GM23338 (cell line): Measurements from ENCODE around the gene STOX2. TPM values are rescaled to one million over a fixed set of nuclear protein-coding genes. Genes with fewer than 3 reads are reported as not detected.
A peak's percentile ranks its signal among the peaks of the same experiment; 100 is the strongest.

Experiments used
- ATAC-seq: fragments of 200-7000 bp; cut with Tn5 transposase; 3 replicates; pipeline ENCODE4 v1.9.1; 2020
- DNase-seq: peaks from one replicate; pipeline ENCODE4 v3.0.0-alpha.2; 2015; ENCODE audit warnings: low spot score
- H2AFZ ChIP-seq: fragments of 200-600 bp; sonication (generic); 2 replicates; pipeline ENCODE4 v1.8.0; 2016; ENCODE audit warnings: antibody characterized with exemption, mild to moderate bottlenecking, moderate library complexity
- H3F3A ChIP-seq: fragments of 200-600 bp; sonication (generic); replicated peaks from 2 replicates; pipeline ENCODE4 v1.8.0; 2017; ENCODE audit warnings: antibody characterized with exemption, mixed run types, low read depth
- H3K27ac ChIP-seq: fragments of 200-600 bp; sonication (generic); 2 replicates; pipeline ENCODE4 v1.6.1; 2016; ENCODE audit warnings: low read depth
- H3K27me3 ChIP-seq: fragments of 200-600 bp; sonication (generic); 2 replicates; pipeline ENCODE4 v1.8.0; 2016; ENCODE audit warnings: mild to moderate bottlenecking, mixed run types, moderate library complexity; ENCODE audit not compliant: insufficient read depth
- H3K36me3 ChIP-seq: fragments of 200-600 bp; sonication (generic); 2 replicates; pipeline ENCODE4 v1.8.0; 2016; ENCODE audit warnings: mild to moderate bottlenecking; ENCODE audit not compliant: insufficient read depth
- H3K4me1 ChIP-seq: fragments of 200-600 bp; sonication (generic); 2 replicates; pipeline ENCODE4 v1.8.0; 2016; ENCODE audit warnings: mild to moderate bottlenecking, moderate library complexity; ENCODE audit not compliant: insufficient read depth
- H3K4me2 ChIP-seq: fragments of 200-600 bp; sonication (generic); 2 replicates; pipeline ENCODE4 v1.7.1; 2017; ENCODE audit warnings: mixed run types
- H3K4me3 ChIP-seq: fragments of 200-600 bp; sonication (generic); 2 replicates; pipeline ENCODE4 v1.6.1; 2016; ENCODE audit warnings: mixed run types
- H3K79me2 ChIP-seq: fragments of 200-600 bp; sonication (generic); replicated peaks from 2 replicates; pipeline ENCODE4 v1.8.0; 2017; ENCODE audit warnings: mild to moderate bottlenecking; ENCODE audit not compliant: insufficient read depth
- H3K9me2 ChIP-seq: fragments of 200-600 bp; sonication (generic); 2 replicates; pipeline ENCODE4 v1.8.0; 2017; ENCODE audit not compliant: insufficient read depth
- H4K20me1 ChIP-seq: fragments of 200-600 bp; sonication (generic); replicated peaks from 2 replicates; pipeline ENCODE4 v1.8.0; 2017; ENCODE audit warnings: mild to moderate bottlenecking; ENCODE audit not compliant: insufficient read depth
- H3K27ac Mint-ChIP-seq: 2 replicates; pipeline ENCODE4 v1.8.0; 2020; ENCODE audit warnings: inconsistent platforms, mild to moderate bottlenecking, moderate library complexity, mixed read lengths
- H3K27me3 Mint-ChIP-seq: 3 replicates; pipeline ENCODE4 v1.8.0; 2022; ENCODE audit warnings: low read depth, mild to moderate bottlenecking, moderate library complexity, mixed read lengths, inconsistent platforms; ENCODE audit not compliant: insufficient read depth, poor library complexity
- H3K36me3 Mint-ChIP-seq: 3 replicates; pipeline ENCODE4 v1.8.0; 2021; ENCODE audit warnings: low read depth, mild to moderate bottlenecking, inconsistent platforms, moderate library complexity, mixed read lengths
- H3K4me1 Mint-ChIP-seq: 3 replicates; pipeline ENCODE4 v1.8.0; 2020; ENCODE audit warnings: mild to moderate bottlenecking, inconsistent platforms, mixed read lengths
- H3K4me3 Mint-ChIP-seq: 3 replicates; pipeline ENCODE4 v1.8.0; 2021; ENCODE audit warnings: moderate library complexity, mild to moderate bottlenecking, inconsistent platforms, mixed read lengths
- H3K9me3 Mint-ChIP-seq: 3 replicates; pipeline ENCODE4 v1.8.0; 2020; ENCODE audit warnings: moderate library complexity, mild to moderate bottlenecking, inconsistent platforms, mixed read lengths
- EZH2phosphoT487 ChIP-seq: fragments of 200-600 bp; sonication (generic); IDR thresholded peaks from one replicate; pipeline ENCODE4 v1.8.1; 2018; ENCODE audit warnings: antibody characterized with exemption; ENCODE audit not compliant: unreplicated experiment
- NANOG ChIP-seq: IDR thresholded peaks from 2 replicates; pipeline ENCODE4 v1.6.1; 2016; ENCODE audit warnings: antibody characterized with exemption, borderline replicate concordance
- POLR2AphosphoS5 ChIP-seq: IDR thresholded peaks from 2 replicates; pipeline ENCODE4 v1.6.1; 2016; ENCODE audit warnings: antibody characterized with exemption, low read depth
- STAT1 ChIP-seq: IDR thresholded peaks from one replicate; pipeline ENCODE4 v1.6.1; 2016; ENCODE audit warnings: antibody characterized with exemption; ENCODE audit not compliant: unreplicated experiment
- ZNF331 ChIP-seq: fragments of 250-450 bp; sonication (Bioruptor Pico); IDR thresholded peaks from 2 replicates; pipeline ENCODE4 v1.5.0; 2020; ENCODE audit warnings: low read depth, mild to moderate bottlenecking, moderate library complexity
- polyA plus RNA-seq: library from polyadenylated mRNA; unstranded; fragments of >200 nt; fragmentation: Nextera tagmentation; extraction: Ambion mirVana; gene quantifications from 2 replicates; pipeline ENCODE4 v1.2.1, GENCODE V29; 2016
- total RNA-seq: library from RNA; depleted of rRNA; stranded (reverse); fragments of >200 nt; shearing (Covaris generic); gene quantifications from 2 replicates; pipeline ENCODE4 v1.2.3, GENCODE V29; 2014
- TF ChIP-seq, protein P1 (sequence below): fragments of 250-450 bp; sonication (Bioruptor Pico); IDR thresholded peaks from 2 replicates; pipeline ENCODE4 v1.5.0; 2020; ENCODE audit warnings: mild to moderate bottlenecking, moderate library complexity
- TF ChIP-seq, protein P2 (sequence below): IDR thresholded peaks from 2 replicates; pipeline ENCODE4 v1.6.1; 2016; ENCODE audit warnings: antibody characterized with exemption
- TF ChIP-seq, protein P3 (sequence below): IDR thresholded peaks from one replicate; pipeline ENCODE4 v1.6.1; 2018; ENCODE audit warnings: antibody characterized with exemption; ENCODE audit not compliant: unreplicated experiment

The STOX2 gene
- total and polyA plus RNA-seq, 2 experiments from 2014 or later = 19.8 to 20.6 TPM

DNA sequence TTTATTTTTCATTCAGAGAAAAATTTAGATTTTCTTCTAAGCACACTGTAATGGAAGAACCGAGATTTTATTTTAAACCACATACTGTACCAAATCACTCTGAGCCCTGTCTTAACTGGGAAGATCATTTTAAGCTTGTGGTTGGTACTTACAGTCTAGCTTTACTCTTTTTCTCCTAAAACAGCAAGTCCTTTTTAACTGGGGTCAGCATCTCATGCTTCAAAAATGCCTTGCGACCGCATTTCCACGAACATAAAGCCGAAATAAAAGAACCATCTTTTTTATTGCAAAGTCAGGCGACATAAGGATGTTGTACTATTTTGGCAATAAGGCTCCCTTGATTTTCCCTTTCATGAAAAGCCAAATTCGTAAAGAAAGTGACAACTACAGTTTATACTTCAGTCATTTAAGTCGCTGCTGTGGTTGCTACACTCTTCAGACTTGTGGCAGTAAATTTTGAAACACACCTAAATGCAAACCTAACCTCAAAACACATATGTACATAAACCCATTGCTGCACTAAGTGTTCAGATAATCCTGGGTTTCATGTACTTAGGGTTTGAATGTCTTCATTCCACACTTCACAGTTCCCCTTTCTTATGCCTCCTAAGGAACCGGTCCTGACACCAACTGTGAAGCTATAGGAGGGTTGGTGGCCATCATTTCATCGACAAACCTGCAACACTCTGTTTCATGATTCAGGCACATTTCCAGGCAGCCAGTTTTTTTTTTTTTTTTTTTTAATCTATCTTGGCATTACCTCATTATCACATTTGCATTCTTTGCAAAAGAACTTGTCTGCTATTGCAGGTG, 3.0 kb downstream of the STOX2 start (continued):
- TF ChIP-seq, protein P1, sequence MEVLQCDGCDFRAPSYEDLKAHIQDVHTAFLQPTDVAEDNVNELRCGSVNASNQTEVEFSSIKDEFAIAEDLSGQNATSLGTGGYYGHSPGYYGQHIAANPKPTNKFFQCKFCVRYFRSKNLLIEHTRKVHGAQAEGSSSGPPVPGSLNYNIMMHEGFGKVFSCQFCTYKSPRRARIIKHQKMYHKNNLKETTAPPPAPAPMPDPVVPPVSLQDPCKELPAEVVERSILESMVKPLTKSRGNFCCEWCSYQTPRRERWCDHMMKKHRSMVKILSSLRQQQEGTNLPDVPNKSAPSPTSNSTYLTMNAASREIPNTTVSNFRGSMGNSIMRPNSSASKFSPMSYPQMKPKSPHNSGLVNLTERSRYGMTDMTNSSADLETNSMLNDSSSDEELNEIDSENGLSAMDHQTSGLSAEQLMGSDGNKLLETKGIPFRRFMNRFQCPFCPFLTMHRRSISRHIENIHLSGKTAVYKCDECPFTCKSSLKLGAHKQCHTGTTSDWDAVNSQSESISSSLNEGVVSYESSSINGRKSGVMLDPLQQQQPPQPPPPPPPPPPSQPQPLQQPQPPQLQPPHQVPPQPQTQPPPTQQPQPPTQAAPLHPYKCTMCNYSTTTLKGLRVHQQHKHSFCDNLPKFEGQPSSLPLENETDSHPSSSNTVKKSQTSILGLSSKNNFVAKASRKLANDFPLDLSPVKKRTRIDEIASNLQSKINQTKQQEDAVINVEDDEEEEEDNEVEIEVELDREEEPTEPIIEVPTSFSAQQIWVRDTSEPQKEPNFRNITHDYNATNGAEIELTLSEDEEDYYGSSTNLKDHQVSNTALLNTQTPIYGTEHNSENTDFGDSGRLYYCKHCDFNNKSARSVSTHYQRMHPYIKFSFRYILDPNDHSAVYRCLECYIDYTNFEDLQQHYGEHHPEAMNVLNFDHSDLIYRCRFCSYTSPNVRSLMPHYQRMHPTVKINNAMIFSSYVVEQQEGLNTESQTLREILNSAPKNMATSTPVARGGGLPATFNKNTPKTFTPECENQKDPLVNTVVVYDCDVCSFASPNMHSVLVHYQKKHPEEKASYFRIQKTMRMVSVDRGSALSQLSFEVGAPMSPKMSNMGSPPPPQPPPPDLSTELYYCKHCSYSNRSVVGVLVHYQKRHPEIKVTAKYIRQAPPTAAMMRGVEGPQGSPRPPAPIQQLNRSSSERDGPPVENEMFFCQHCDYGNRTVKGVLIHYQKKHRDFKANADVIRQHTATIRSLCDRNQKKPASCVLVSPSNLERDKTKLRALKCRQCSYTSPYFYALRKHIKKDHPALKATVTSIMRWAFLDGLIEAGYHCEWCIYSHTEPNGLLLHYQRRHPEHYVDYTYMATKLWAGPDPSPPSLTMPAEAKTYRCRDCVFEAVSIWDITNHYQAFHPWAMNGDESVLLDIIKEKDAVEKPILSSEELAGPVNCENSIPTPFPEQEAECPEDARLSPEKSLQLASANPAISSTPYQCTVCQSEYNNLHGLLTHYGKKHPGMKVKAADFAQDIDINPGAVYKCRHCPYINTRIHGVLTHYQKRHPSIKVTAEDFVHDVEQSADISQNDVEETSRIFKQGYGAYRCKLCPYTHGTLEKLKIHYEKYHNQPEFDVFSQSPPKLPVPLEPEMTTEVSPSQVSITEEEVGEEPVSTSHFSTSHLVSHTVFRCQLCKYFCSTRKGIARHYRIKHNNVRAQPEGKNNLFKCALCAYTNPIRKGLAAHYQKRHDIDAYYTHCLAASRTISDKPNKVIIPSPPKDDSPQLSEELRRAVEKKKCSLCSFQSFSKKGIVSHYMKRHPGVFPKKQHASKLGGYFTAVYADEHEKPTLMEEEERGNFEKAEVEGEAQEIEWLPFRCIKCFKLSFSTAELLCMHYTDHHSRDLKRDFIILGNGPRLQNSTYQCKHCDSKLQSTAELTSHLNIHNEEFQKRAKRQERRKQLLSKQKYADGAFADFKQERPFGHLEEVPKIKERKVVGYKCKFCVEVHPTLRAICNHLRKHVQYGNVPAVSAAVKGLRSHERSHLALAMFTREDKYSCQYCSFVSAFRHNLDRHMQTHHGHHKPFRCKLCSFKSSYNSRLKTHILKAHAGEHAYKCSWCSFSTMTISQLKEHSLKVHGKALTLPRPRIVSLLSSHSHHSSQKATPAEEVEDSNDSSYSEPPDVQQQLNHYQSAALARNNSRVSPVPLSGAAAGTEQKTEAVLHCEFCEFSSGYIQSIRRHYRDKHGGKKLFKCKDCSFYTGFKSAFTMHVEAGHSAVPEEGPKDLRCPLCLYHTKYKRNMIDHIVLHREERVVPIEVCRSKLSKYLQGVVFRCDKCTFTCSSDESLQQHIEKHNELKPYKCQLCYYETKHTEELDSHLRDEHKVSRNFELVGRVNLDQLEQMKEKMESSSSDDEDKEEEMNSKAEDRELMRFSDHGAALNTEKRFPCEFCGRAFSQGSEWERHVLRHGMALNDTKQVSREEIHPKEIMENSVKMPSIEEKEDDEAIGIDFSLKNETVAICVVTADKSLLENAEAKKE (CRISPR knock-in tag) = no peak
- TF ChIP-seq, protein P2, sequence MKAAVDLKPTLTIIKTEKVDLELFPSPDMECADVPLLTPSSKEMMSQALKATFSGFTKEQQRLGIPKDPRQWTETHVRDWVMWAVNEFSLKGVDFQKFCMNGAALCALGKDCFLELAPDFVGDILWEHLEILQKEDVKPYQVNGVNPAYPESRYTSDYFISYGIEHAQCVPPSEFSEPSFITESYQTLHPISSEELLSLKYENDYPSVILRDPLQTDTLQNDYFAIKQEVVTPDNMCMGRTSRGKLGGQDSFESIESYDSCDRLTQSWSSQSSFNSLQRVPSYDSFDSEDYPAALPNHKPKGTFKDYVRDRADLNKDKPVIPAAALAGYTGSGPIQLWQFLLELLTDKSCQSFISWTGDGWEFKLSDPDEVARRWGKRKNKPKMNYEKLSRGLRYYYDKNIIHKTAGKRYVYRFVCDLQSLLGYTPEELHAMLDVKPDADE = no peak
- no peak for TF ChIP-seq EZH2phosphoT487

DNA sequence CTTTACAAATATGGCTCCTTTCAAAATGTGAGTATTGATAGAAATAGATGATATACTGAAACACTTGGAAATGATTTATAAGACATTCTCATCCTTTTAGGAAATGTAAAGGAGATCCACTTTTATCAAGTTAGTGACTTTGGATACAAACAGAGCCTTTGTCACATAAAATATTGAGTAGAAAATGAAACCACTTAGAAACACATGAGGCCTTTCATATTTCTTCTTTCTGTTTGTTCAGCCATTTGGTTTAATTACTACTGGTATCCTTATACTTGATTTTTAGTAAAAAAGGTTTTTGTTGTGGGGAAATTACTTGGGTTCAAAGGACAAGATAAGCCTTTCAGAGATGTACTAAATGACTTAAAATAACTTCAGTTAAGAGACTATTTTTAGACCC, 4.1 kb downstream of the STOX2 start:
- Histone ChIP-seq H3K4me3 (no peak overlapping the region), H3K79me2 (peaks cover 77% of the 10 kb centered on the region), H3K9me2 (no peaks in the 10 kb centered on the region), H3F3A (no peaks in the 10 kb centered on the region; the same call in 1 of the 2 replicates), H4K20me1 (peaks cover 7% of the 10 kb centered on the region; the same call in 1 of the 2 replicates), H2AFZ (no peak overlapping the region), H3K27ac (no peak overlapping the region), H3K36me3 (no peaks in the 10 kb centered on the region), H3K4me1 (peaks cover 35% of the 10 kb centered on the region), H3K4me2 (peak overlapping the region; percentile 98), H3K27me3 (peaks cover 34% of the 10 kb centered on the region)
- ATAC-seq (no peak), DNase-seq (no peak)
- Mint-ChIP-seq H3K27me3 (peaks cover 22% of the 10 kb centered on the region), H3K9me3 (peaks cover 15% of the 10 kb centered on the region), H3K36me3 (peaks cover 21% of the 10 kb centered on the region), H3K4me1 (peaks cover 33% of the 10 kb centered on the region), H3K4me3 (peak overlapping the region; percentile 89; the same call in 2 of the 3 replicates), H3K27ac (no peak overlapping the region)
- TF ChIP-seq NANOG (no peak), POLR2AphosphoS5 (no peak), STAT1 (no peak), ZNF331 (CRISPR knock-in tag) (no peak)
- TF ChIP-seq, protein P3, sequence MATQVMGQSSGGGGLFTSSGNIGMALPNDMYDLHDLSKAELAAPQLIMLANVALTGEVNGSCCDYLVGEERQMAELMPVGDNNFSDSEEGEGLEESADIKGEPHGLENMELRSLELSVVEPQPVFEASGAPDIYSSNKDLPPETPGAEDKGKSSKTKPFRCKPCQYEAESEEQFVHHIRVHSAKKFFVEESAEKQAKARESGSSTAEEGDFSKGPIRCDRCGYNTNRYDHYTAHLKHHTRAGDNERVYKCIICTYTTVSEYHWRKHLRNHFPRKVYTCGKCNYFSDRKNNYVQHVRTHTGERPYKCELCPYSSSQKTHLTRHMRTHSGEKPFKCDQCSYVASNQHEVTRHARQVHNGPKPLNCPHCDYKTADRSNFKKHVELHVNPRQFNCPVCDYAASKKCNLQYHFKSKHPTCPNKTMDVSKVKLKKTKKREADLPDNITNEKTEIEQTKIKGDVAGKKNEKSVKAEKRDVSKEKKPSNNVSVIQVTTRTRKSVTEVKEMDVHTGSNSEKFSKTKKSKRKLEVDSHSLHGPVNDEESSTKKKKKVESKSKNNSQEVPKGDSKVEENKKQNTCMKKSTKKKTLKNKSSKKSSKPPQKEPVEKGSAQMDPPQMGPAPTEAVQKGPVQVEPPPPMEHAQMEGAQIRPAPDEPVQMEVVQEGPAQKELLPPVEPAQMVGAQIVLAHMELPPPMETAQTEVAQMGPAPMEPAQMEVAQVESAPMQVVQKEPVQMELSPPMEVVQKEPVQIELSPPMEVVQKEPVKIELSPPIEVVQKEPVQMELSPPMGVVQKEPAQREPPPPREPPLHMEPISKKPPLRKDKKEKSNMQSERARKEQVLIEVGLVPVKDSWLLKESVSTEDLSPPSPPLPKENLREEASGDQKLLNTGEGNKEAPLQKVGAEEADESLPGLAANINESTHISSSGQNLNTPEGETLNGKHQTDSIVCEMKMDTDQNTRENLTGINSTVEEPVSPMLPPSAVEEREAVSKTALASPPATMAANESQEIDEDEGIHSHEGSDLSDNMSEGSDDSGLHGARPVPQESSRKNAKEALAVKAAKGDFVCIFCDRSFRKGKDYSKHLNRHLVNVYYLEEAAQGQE = no peak
